ENCODE measurements around the gene ESF1. TPM values are rescaled to one million over a fixed set of nuclear protein-coding genes. Genes with fewer than 3 reads are reported as not detected.
"Not testable (repeated sequence)": the region's sequence is repeated elsewhere in the genome, so short reads cannot be mapped to it uniquely, and the experiment has no call there.

Gene ESF1
- total and polyA plus RNA-seq, 12 donors = 3.6 to 25.4 (median 13.0) TPM

DNA sequence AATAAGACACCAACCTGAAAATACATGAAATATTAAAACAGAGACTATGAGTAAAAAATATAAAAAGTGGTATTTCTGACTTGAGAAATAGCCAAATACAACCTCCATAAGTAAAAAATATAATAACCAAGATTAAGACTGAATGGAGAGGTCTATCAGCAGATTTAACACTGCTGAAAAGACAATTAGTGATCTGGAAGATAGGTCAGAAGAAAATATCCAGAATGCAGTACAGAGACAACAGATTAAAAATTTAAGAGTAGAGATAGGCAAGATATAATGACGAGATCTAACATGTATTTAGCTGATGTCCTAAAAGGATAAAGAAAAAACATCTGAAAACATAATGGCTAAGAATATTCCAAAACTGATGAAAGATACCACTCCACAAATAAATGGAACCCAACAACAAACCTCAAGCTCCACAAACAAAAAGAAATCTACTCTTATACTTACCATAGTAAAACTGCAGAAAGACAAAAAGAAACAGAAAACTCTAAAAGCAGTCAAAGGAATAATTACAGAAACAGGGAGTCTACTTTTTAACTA, 18.8 kb downstream of the ESF1 start:
- no peaks in the 10 kb centered on the region for H3K4me1 ChIP-seq (replicated peaks in 1 of 2)
- no peak overlapping the region for H3K27ac ChIP-seq
- 96 to 100% (median 98%) methylated on average over 1 of the region's 1 CpG for WGBS, 4 donors
- DNase-seq = no peak
- H3K27me3 ChIP-seq = no peaks in the 10 kb centered on the region
- H3K4me3 ChIP-seq = no peak overlapping the region
- no peak for TF ChIP-seq POLR2A (IDR thresholded peaks at IDR 0.05)
- TF ChIP-seq, protein P1, sequence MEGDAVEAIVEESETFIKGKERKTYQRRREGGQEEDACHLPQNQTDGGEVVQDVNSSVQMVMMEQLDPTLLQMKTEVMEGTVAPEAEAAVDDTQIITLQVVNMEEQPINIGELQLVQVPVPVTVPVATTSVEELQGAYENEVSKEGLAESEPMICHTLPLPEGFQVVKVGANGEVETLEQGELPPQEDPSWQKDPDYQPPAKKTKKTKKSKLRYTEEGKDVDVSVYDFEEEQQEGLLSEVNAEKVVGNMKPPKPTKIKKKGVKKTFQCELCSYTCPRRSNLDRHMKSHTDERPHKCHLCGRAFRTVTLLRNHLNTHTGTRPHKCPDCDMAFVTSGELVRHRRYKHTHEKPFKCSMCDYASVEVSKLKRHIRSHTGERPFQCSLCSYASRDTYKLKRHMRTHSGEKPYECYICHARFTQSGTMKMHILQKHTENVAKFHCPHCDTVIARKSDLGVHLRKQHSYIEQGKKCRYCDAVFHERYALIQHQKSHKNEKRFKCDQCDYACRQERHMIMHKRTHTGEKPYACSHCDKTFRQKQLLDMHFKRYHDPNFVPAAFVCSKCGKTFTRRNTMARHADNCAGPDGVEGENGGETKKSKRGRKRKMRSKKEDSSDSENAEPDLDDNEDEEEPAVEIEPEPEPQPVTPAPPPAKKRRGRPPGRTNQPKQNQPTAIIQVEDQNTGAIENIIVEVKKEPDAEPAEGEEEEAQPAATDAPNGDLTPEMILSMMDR (IDR thresholded peaks at IDR 0.05) = no peak
- H3K9me3 ChIP-seq (replicated peaks in 1 of 3) = peaks cover 0 to 10% (median 0%) of the 10 kb centered on the region in 3 donors
- intact Hi-C loops (cut with DNase I) = no loop called here
- peaks cover 0 to 47% of the 10 kb centered on the region in 2 donors for H3K36me3 ChIP-seq (replicated peaks in 1 of 2)

DNA sequence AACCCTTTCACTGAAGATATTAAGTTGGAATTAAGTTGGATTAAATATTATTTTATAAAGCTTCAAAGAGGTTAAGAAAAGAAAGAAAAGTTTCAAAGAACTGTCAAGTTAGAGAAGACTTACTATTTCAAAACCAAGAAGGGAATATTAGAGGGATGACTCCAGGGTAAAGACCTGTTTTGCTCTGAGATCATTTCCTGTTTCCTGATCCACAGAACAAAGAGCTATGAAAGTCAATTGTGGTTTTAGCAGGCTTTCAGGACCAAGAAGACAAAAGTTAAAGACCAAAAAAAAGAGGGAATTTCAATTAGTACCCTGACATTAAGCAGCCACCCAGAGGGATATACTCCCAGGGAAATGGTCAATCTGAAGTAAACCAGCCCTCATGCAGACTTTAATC, 19.4 kb downstream of the ESF1 start:
- intact Hi-C loops (cut with DNase I) = no loop called here

DNA sequence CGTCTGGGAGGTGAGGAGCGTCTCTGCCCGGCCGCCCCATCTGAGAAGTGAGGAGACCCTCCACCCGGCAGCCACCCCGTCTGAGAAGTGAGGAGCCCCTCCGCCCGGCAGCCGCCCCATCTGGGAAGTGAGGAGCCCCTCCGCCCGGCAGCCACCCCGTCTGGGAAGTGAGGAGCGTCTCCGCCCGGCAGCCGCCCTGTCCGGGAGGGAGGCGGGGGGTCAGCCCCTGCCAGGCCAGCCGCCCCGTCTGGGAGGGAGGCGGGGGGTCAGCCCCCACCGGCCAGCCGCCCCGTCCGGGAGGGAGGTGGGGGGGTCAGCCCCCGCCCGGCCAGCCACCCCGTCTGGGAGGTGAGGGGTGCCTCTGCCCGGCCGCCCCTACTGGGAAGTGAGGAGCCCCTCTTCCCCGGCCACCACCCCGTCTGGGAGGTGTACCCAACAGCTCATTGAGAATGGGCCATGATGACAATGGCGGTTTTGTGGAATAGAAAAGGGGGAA, 24.2 kb downstream of the ESF1 start:
- H3K27ac ChIP-seq; H3K9me3 ChIP-seq (replicated peaks in 1 of 3); H3K4me3 ChIP-seq; intact Hi-C loops (cut with DNase I); H3K27me3 ChIP-seq; DNase-seq; H3K4me1 ChIP-seq (replicated peaks in 1 of 2): not testable (repeated sequence)
- WGBS, 4 donors = 95 to 99% (median 97%) methylated on average over 7 to 30 of the region's 33 CpGs; no CpG with 5 or more reads in 1 of the 4 donors
- H3K36me3 ChIP-seq (replicated peaks in 1 of 2) = peaks cover 0 to 23% of the 10 kb centered on the region in 2 donors

More for the DNA sequence above, 19.4 kb downstream of the ESF1 start:
- TF ChIP-seq POLR2A (IDR thresholded peaks at IDR 0.05) = no peak
- TF ChIP-seq, protein P1 (IDR thresholded peaks at IDR 0.05) = no peak
- no peaks in the 10 kb centered on the region for H3K4me1 ChIP-seq (replicated peaks in 1 of 2)
- peaks cover 0 to 41% of the 10 kb centered on the region in 2 donors for H3K36me3 ChIP-seq (replicated peaks in 1 of 2)
- DNase-seq = no peak
- peaks cover 0 to 10% (median 0%) of the 10 kb centered on the region in 3 donors for H3K9me3 ChIP-seq (replicated peaks in 1 of 3)
- H3K27me3 ChIP-seq = no peaks in the 10 kb centered on the region
- H3K4me3 ChIP-seq = no peak overlapping the region
- no peak overlapping the region for H3K27ac ChIP-seq

DNA sequence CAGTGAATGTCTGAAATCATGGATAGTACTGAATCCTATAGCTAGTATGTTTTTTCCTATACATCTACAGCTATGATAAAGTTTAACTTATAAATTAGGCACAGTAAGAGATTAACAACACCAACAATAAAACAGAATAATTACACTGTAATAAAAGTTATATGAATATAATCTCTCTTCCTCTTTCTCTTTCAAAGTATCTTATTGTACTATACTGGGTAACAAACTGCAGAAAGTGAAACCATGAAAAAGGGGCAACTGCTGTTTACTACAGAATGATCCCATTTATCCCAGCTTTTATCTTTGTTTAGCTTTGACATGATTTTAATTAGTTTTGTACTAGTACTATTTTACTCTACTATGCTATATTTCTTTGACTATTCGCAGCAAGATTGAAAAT, 25.8 kb downstream of the ESF1 start:
- Histone ChIP-seq H3K4me1 (replicated peaks in 1 of 2) (no peaks in the 10 kb centered on the region), H3K27ac (no peak overlapping the region), H3K36me3 (replicated peaks in 1 of 2) (peaks cover 0 to 23% of the 10 kb centered on the region in 2 donors), H3K4me3 (no peak overlapping the region), H3K27me3 (no peaks in the 10 kb centered on the region), H3K9me3 (replicated peaks in 1 of 3) (no peaks in the 10 kb centered on the region)
- DNase-seq = no peak
- intact Hi-C loops (cut with DNase I) = no loop called here
- TF ChIP-seq POLR2A (IDR thresholded peaks at IDR 0.05) = no peak
- TF ChIP-seq, protein P1 (IDR thresholded peaks at IDR 0.05) = no peak
- 65 to 100% (median 97%) methylated on average over 1 of the region's 1 CpG for WGBS, 4 donors

DNA sequence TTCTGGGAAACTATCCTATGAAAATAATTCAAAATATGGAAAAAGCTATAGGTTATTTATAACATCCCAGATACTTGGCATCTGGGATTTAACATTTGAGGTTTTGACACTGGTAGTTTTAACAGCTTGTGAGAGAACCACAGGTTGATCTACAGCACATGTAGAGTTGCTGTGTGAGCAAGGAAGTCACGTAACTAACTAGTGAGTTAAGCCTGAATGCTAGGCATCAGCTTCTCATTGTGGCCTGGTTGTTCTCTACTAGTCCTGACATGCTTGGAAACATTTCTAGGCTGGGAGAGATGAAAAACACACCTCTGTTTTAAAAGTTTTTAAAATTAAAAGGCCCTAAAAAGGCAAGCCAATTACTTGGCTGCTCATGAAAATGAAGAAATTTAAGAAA, 28.2 kb downstream of the ESF1 start:
- Histone ChIP-seq H3K9me3 (replicated peaks in 1 of 3) (no peaks in the 10 kb centered on the region), H3K36me3 (replicated peaks in 1 of 2) (peaks cover 0 to 23% of the 10 kb centered on the region in 2 donors), H3K4me3 (no peak overlapping the region), H3K27ac (no peak overlapping the region), H3K27me3 (no peaks in the 10 kb centered on the region), H3K4me1 (replicated peaks in 1 of 2) (no peaks in the 10 kb centered on the region)
- TF ChIP-seq POLR2A (IDR thresholded peaks at IDR 0.05) = no peak
- TF ChIP-seq, protein P1 (IDR thresholded peaks at IDR 0.05) = no peak
- intact Hi-C loops (cut with DNase I) = no loop called here
- WGBS, 4 donors = 94 to 100% (median 98%) methylated on average over 1 of the region's 1 CpG
- no peak for DNase-seq

Measured in adrenal gland (tissue), 12 donors.